Ishikawa (cell line): ENCODE data around the gene USHBP1.

ENCODE experiments used
- CEBPB ChIP-seq: IDR thresholded peaks from 2 replicates; pipeline ENCODE4 v1.6.1; 2012
- CREB1 ChIP-seq: IDR thresholded peaks from 2 replicates; pipeline ENCODE4 v1.6.1; 2012; ENCODE audit warnings: low read depth
- EGR1 ChIP-seq: IDR thresholded peaks from 2 replicates; pipeline ENCODE4 v1.6.1; 2012
- EP300 ChIP-seq: IDR thresholded peaks from 2 replicates; pipeline ENCODE4 v1.6.1; 2012; ENCODE audit warnings: borderline replicate concordance
- FOXM1 ChIP-seq: IDR thresholded peaks from 2 replicates; pipeline ENCODE4 v1.6.1; 2012; ENCODE audit warnings: low read depth, borderline replicate concordance
- MAX ChIP-seq: IDR thresholded peaks from 2 replicates; pipeline ENCODE4 v1.6.1; 2012
- NFIC ChIP-seq: IDR thresholded peaks from 2 replicates; pipeline ENCODE4 v1.6.1; 2012
- RAD21 ChIP-seq: IDR thresholded peaks from 2 replicates; pipeline ENCODE4 v1.6.1; 2012; ENCODE audit warnings: low read depth
- REST ChIP-seq: IDR thresholded peaks from 2 replicates; pipeline ENCODE4 v1.6.1; 2012; ENCODE audit warnings: low read depth, mild to moderate bottlenecking
- TAF1 ChIP-seq: IDR thresholded peaks from 2 replicates; pipeline ENCODE4 v1.6.1; 2012; ENCODE audit warnings: low read depth, mild to moderate bottlenecking
- TCF12 ChIP-seq: IDR thresholded peaks from 2 replicates; pipeline ENCODE4 v1.6.1; 2012; ENCODE audit warnings: low read depth
- TEAD4 ChIP-seq: IDR thresholded peaks from 2 replicates; pipeline ENCODE4 v1.6.1; 2012
- USF1 ChIP-seq: IDR thresholded peaks from 2 replicates; pipeline ENCODE4 v1.6.1; 2012
- YY1 ChIP-seq: IDR thresholded peaks from 2 replicates; pipeline ENCODE4 v1.6.1; 2012; ENCODE audit warnings: low read depth
- ZBTB7A ChIP-seq: IDR thresholded peaks from 2 replicates; pipeline ENCODE4 v1.6.1; 2012; ENCODE audit warnings: low read depth

The USHBP1 gene

GRCh38 chr19:17305216-17305516 lies 40.6 kb upstream of the USHBP1 start:
- TF ChIP-seq TAF1: no peak
- peak; percentile 98 for TF ChIP-seq NFIC
- no peak; the same call in 1 of the 2 replicates for TF ChIP-seq TEAD4
- peak; percentile 95 for TF ChIP-seq TCF12
- no peak for TF ChIP-seq CREB1
- TF ChIP-seq MAX: no peak
- TF ChIP-seq ZBTB7A: no peak; the same call in 1 of the 2 replicates
- no peak for TF ChIP-seq EGR1
- TF ChIP-seq EP300: no peak
- 0 out of 2 replicates have a peak, but pooled peaks have one; percentile 46 for TF ChIP-seq USF1
- TF ChIP-seq CEBPB: no peak
- no peak for TF ChIP-seq REST
- TF ChIP-seq RAD21: no peak
- 0 out of 2 replicates have a peak, but pooled peaks have one; percentile 45 for TF ChIP-seq YY1
- TF ChIP-seq FOXM1: no peak

- TF ChIP-seq CEBPB: no peak
- no peak for TF ChIP-seq FOXM1
- no peak for TF ChIP-seq REST
- no peak for TF ChIP-seq TCF12
- no peak for TF ChIP-seq NFIC
- TF ChIP-seq RAD21: no peak
- TF ChIP-seq EGR1: no peak
- TF ChIP-seq TEAD4: 0 out of 2 replicates have a peak, but pooled peaks have one; percentile 15
- TF ChIP-seq TAF1: no peak
Measured at GRCh38 chr19:17304386-17305215, 40.1 kb upstream of the USHBP1 start.

- TF ChIP-seq EP300: no peak
- no peak for TF ChIP-seq NFIC
- no peak for TF ChIP-seq ZBTB7A
- TF ChIP-seq MAX: no peak
- TF ChIP-seq USF1: no peak
- no peak for TF ChIP-seq REST
- TF ChIP-seq CEBPB: no peak
- no peak for TF ChIP-seq YY1
- no peak for TF ChIP-seq RAD21
- TF ChIP-seq CREB1: no peak
Measured at GRCh38 chr19:17303940-17304267, 39.4 kb upstream of the USHBP1 start.

GRCh38 chr19:17303167-17303939 lies 38.8 kb upstream of the USHBP1 start, which contains the start of gene ABHD8:
ABHD8 (minus strand) TSS chr19:17303425; CDS start chr19:17301616, 1,809 bp downstream.
- no peak for TF ChIP-seq NFIC
- no peak for TF ChIP-seq TCF12
- peak; percentile 47; the same call in 1 of the 2 replicates for TF ChIP-seq MAX
- peak; percentile 35 for TF ChIP-seq ZBTB7A
- TF ChIP-seq USF1: peak; percentile 87
